ENCODE data around the gene COQ9. TPM values are rescaled to one million over a fixed set of nuclear protein-coding genes. Genes with fewer than 3 reads are reported as not detected.
A peak's percentile ranks its signal among the peaks of the same experiment; 100 is the strongest.
"Not testable (repeated sequence)": the region's sequence is repeated elsewhere in the genome, so short reads cannot be mapped to it uniquely, and the experiment has no call there.

COQ9 gene
- total RNA-seq, 2 experiments from 2014 or later, result 38.2 to 40.4 TPM

- peaks cover 19% of the 10 kb centered on the region for H3K4me1 Mint-ChIP-seq (ENCODE audit: low read depth)
- POLR2A ChIA-PET, result interaction anchor here (0.6 to 3.3 kb wide), 8 partner anchors 13 to 778 kb away, joined by 3 to 12 read pairs (median 4); partner anchors contain the start of genes CIAPIN1, COQ9 and POLR2C
- ATAC-seq (no peak), DNase-seq (no peak)
- H3K4me3 Mint-ChIP-seq, result peak overlapping the region; percentile 69
- peaks cover 12% of the 10 kb centered on the region for H3K27me3 Mint-ChIP-seq (ENCODE audit: low read depth)
- H3K9me3 Mint-ChIP-seq (ENCODE audit: insufficient read depth), result no peaks in the 10 kb centered on the region
- CTCF ChIA-PET, result interaction anchor here (0.8 to 6.5 kb wide), 10 partner anchors 9 to 70 kb away, joined by 3 to 43 read pairs (median 6); partner anchors contain the start of genes ADGRG5 and POLR2C
- no peaks in the 10 kb centered on the region for H3K36me3 Mint-ChIP-seq (ENCODE audit: low read depth)
- peak overlapping the region; percentile 76 for H3K27ac Mint-ChIP-seq
These were observed 39.9 kb downstream of the COQ9 start for GRCh38 chr16:57486858-57487834.

GRCh38 chr16:57489229-57489628 lies 42.0 kb downstream of the COQ9 start:
- Mint-ChIP-seq H3K4me3 (no peak overlapping the region), H3K27me3 (ENCODE audit: low read depth) (peaks cover 18% of the 10 kb centered on the region), H3K27ac (no peak overlapping the region), H3K4me1 (ENCODE audit: low read depth) (peaks cover 19% of the 10 kb centered on the region), H3K9me3 (ENCODE audit: insufficient read depth) (no peaks in the 10 kb centered on the region), H3K36me3 (ENCODE audit: low read depth) (no peaks in the 10 kb centered on the region)
- ATAC-seq, result no peak
- ChIA-PET CTCF (interaction anchor here (1.2 to 6.5 kb wide), 4 partner anchors 14 to 70 kb away, joined by 5 to 43 read pairs (median 25); partner anchors contain the start of gene POLR2C), POLR2A (interaction anchor here (0.8 kb wide), 1 partner anchor 42 kb away, joined by 3 read pairs; no protein-coding TSS in a partner anchor)
- DNase-seq, result no peak

GRCh38 chr16:57493767-57494166 lies 46.5 kb downstream of the COQ9 start:
- Mint-ChIP-seq H3K4me1 (ENCODE audit: low read depth) (peaks cover 2% of the 10 kb centered on the region), H3K27me3 (ENCODE audit: low read depth) (peaks cover 28% of the 10 kb centered on the region), H3K36me3 (ENCODE audit: low read depth) (no peaks in the 10 kb centered on the region), H3K9me3 (ENCODE audit: insufficient read depth) (no peaks in the 10 kb centered on the region), H3K27ac (no peak overlapping the region), H3K4me3 (no peak overlapping the region)
- DNase-seq (no peak), ATAC-seq (no peak)
- CTCF ChIA-PET, result no interaction called here
- POLR2A ChIA-PET, result no interaction called here

GRCh38 chr16:57497121-57497520 lies 49.8 kb downstream of the COQ9 start:
- CTCF ChIA-PET, result no interaction called here
- Mint-ChIP-seq H3K36me3 (ENCODE audit: low read depth) (no peaks in the 10 kb centered on the region), H3K27ac (no peak overlapping the region), H3K4me1 (ENCODE audit: low read depth) (peaks cover 17% of the 10 kb centered on the region), H3K4me3 (no peak overlapping the region), H3K9me3 (ENCODE audit: insufficient read depth) (no peaks in the 10 kb centered on the region), H3K27me3 (ENCODE audit: low read depth) (peaks cover 16% of the 10 kb centered on the region)
- ATAC-seq, result no peak
- POLR2A ChIA-PET, result no interaction called here
- no peak for DNase-seq

GRCh38 chr16:57498031-57498430 lies 50.8 kb downstream of the COQ9 start:
- ChIA-PET CTCF (no interaction called here), POLR2A (no interaction called here)
- no peak overlapping the region for H3K27ac Mint-ChIP-seq
- H3K27me3 Mint-ChIP-seq (ENCODE audit: low read depth), result peaks cover 14% of the 10 kb centered on the region
- no peak for DNase-seq
- peaks cover 17% of the 10 kb centered on the region for H3K4me1 Mint-ChIP-seq (ENCODE audit: low read depth)
- no peak overlapping the region for H3K4me3 Mint-ChIP-seq
- ATAC-seq, result no peak
- no peaks in the 10 kb centered on the region for H3K9me3 Mint-ChIP-seq (ENCODE audit: insufficient read depth)
- H3K36me3 Mint-ChIP-seq (ENCODE audit: low read depth), result no peaks in the 10 kb centered on the region

GRCh38 chr16:57499941-57500340 lies 52.7 kb downstream of the COQ9 start:
- Mint-ChIP-seq H3K4me1 (ENCODE audit: low read depth) (peaks cover 17% of the 10 kb centered on the region), H3K27ac (peak overlapping the region; percentile 60)
- ChIA-PET CTCF (interaction anchor here (1.2 to 2.7 kb wide), 4 partner anchors 12 to 37 kb away, joined by 4 to 17 read pairs (median 8); partner anchors contain the start of gene POLR2C), POLR2A (interaction anchor here (0.6 to 0.7 kb wide), 2 partner anchors 13 to 38 kb away, joined by 3 read pairs; partner anchors contain the start of genes DOK4 and POLR2C)
- H3K4me3 Mint-ChIP-seq; DNase-seq; H3K9me3 Mint-ChIP-seq (ENCODE audit: insufficient read depth); H3K36me3 Mint-ChIP-seq (ENCODE audit: low read depth); H3K27me3 Mint-ChIP-seq (ENCODE audit: low read depth): not testable (repeated sequence)
- peak; percentile 12 for ATAC-seq

GRCh38 chr16:57500578-57501111 lies 53.4 kb downstream of the COQ9 start:
- POLR2A ChIA-PET, result interaction anchor here (0.7 to 1.2 kb wide), 2 partner anchors 14 to 53 kb away, joined by 3 to 6 read pairs; partner anchors contain the start of genes COQ9 and DOK4
- Mint-ChIP-seq H3K27me3 (ENCODE audit: low read depth) (peaks cover 4% of the 10 kb centered on the region), H3K36me3 (ENCODE audit: low read depth) (no peaks in the 10 kb centered on the region), H3K9me3 (ENCODE audit: insufficient read depth) (no peaks in the 10 kb centered on the region), H3K4me1 (ENCODE audit: low read depth) (peaks cover 17% of the 10 kb centered on the region), H3K4me3 (peak overlapping the region; percentile 5), H3K27ac (peak overlapping the region; percentile 83)
- DNase-seq, result peak; percentile 70
- peak; percentile 85 for ATAC-seq
- CTCF ChIA-PET, result interaction anchor here (0.7 to 2.7 kb wide), 6 partner anchors 13 to 81 kb away, joined by 3 to 17 read pairs (median 5); partner anchors contain the start of genes DOK4 and POLR2C

- Mint-ChIP-seq H3K36me3 (ENCODE audit: low read depth) (no peaks in the 10 kb centered on the region), H3K4me3 (no peak overlapping the region), H3K4me1 (ENCODE audit: low read depth) (peaks cover 17% of the 10 kb centered on the region), H3K27me3 (ENCODE audit: low read depth) (peaks cover 2% of the 10 kb centered on the region), H3K9me3 (ENCODE audit: insufficient read depth) (no peaks in the 10 kb centered on the region), H3K27ac (peak overlapping the region; percentile 83)
- ChIA-PET CTCF (interaction anchor here (0.7 to 2.7 kb wide), 4 partner anchors 15 to 82 kb away, joined by 3 to 11 read pairs (median 4); partner anchors contain the start of genes DOK4 and POLR2C), POLR2A (interaction anchor here (1.2 kb wide), 1 partner anchor 54 kb away, joined by 6 read pairs; the partner anchor contains the start of gene COQ9)
- ATAC-seq, result peak; percentile 17
- no peak for DNase-seq
These were observed 54.2 kb downstream of the COQ9 start for GRCh38 chr16:57501492-57501891.

- no peak for ATAC-seq
- Mint-ChIP-seq H3K4me3 (no peak overlapping the region), H3K9me3 (ENCODE audit: insufficient read depth) (no peaks in the 10 kb centered on the region), H3K4me1 (ENCODE audit: low read depth) (peaks cover 17% of the 10 kb centered on the region), H3K27me3 (ENCODE audit: low read depth) (peaks cover 2% of the 10 kb centered on the region), H3K36me3 (ENCODE audit: low read depth) (no peaks in the 10 kb centered on the region), H3K27ac (no peak overlapping the region)
- CTCF ChIA-PET, result interaction anchor here (1.9 to 2.7 kb wide), 3 partner anchors 18 to 40 kb away, joined by 6 to 11 read pairs (median 8); partner anchors contain the start of gene POLR2C
- no peak for DNase-seq
- POLR2A ChIA-PET, result interaction anchor here (1.2 kb wide), 1 partner anchor 55 kb away, joined by 6 read pairs; the partner anchor contains the start of gene COQ9
These were observed 54.9 kb downstream of the COQ9 start for GRCh38 chr16:57502048-57502775.

- H3K4me1 Mint-ChIP-seq (ENCODE audit: low read depth), result peaks cover 17% of the 10 kb centered on the region
- ChIA-PET CTCF (interaction anchor here (1.3 to 2.0 kb wide), 2 partner anchors 17 to 28 kb away, joined by 4 to 8 read pairs; no protein-coding TSS in a partner anchor), POLR2A (no interaction called here)
- no peak overlapping the region for H3K27ac Mint-ChIP-seq
- ATAC-seq, result no peak
- no peak overlapping the region for H3K4me3 Mint-ChIP-seq
- H3K36me3 Mint-ChIP-seq (ENCODE audit: low read depth), result no peaks in the 10 kb centered on the region
- DNase-seq, result no peak
- H3K9me3 Mint-ChIP-seq (ENCODE audit: insufficient read depth), result no peaks in the 10 kb centered on the region
- H3K27me3 Mint-ChIP-seq (ENCODE audit: low read depth), result peaks cover 2% of the 10 kb centered on the region
These were observed 56.1 kb downstream of the COQ9 start for GRCh38 chr16:57503366-57503765.

GRCh38 chr16:57504001-57504400 lies 56.7 kb downstream of the COQ9 start:
- ChIA-PET CTCF (interaction anchor here (1.3 to 2.0 kb wide), 5 partner anchors 13 to 87 kb away, joined by 4 to 8 read pairs (median 6); no protein-coding TSS in a partner anchor), POLR2A (no interaction called here)
- Mint-ChIP-seq H3K4me3 (no peak overlapping the region), H3K27ac (no peak overlapping the region), H3K27me3 (ENCODE audit: low read depth) (peaks cover 2% of the 10 kb centered on the region), H3K4me1 (ENCODE audit: low read depth) (peaks cover 17% of the 10 kb centered on the region), H3K36me3 (ENCODE audit: low read depth) (no peaks in the 10 kb centered on the region), H3K9me3 (ENCODE audit: insufficient read depth) (no peaks in the 10 kb centered on the region)
- DNase-seq, result no peak
- no peak for ATAC-seq

All from activated CD8-positive, alpha-beta T cell treated with anti-CD3 and anti-CD28 coated beads, Interleukin-2, amount 10 ng/mL, durations not matched to agents 7 days and 5 days (primary cell).